BE2C (cell line): ENCODE data around the gene AEBP2.
"Not testable (repeated sequence)": the region's sequence is repeated elsewhere in the genome, so short reads cannot be mapped to it uniquely, and the experiment has no call there.

Source experiments
- DNase-seq: peaks from one replicate; pipeline ENCODE4 v3.0.0-alpha.2; 2020
- H3K27me3 ChIP-seq: fragments of 250-450 bp; sonication (Bioruptor Pico); 2 replicates; pipeline ENCODE4 v1.5.1; 2020; ENCODE audit warnings: mild to moderate bottlenecking
- H3K36me3 ChIP-seq: fragments of 250-450 bp; sonication (Bioruptor Pico); 2 replicates; pipeline ENCODE4 v1.5.1; 2020; ENCODE audit warnings: mild to moderate bottlenecking
- H3K4me1 ChIP-seq: fragments of 250-450 bp; sonication (Bioruptor Pico); 2 replicates; pipeline ENCODE4 v1.5.1; 2020
- H3K4me3 ChIP-seq: 2 replicates; pipeline ENCODE4 v1.5.1; 2011; ENCODE audit warnings: low read depth, low read length
- H3K9me3 ChIP-seq: fragments of 250-450 bp; sonication (Bioruptor Pico); 2 replicates; pipeline ENCODE4 v1.5.1; 2020
- CTCF ChIP-seq: IDR thresholded peaks from 2 replicates; pipeline ENCODE4 v1.5.1; 2012; ENCODE audit warnings: mild to moderate bottlenecking, low read depth, low read length

The AEBP2 gene

GRCh38 chr12:19421503-19422282 is 17.6 kb upstream of the AEBP2 start:
- Histone ChIP-seq H3K27me3 (no peaks in the 10 kb centered on the region), H3K36me3 (no peaks in the 10 kb centered on the region), H3K4me3 (no peak overlapping the region), H3K4me1 (no peaks in the 10 kb centered on the region), H3K9me3 (no peaks in the 10 kb centered on the region)
- DNase-seq: no peak
- no peak for TF ChIP-seq CTCF

DNA sequence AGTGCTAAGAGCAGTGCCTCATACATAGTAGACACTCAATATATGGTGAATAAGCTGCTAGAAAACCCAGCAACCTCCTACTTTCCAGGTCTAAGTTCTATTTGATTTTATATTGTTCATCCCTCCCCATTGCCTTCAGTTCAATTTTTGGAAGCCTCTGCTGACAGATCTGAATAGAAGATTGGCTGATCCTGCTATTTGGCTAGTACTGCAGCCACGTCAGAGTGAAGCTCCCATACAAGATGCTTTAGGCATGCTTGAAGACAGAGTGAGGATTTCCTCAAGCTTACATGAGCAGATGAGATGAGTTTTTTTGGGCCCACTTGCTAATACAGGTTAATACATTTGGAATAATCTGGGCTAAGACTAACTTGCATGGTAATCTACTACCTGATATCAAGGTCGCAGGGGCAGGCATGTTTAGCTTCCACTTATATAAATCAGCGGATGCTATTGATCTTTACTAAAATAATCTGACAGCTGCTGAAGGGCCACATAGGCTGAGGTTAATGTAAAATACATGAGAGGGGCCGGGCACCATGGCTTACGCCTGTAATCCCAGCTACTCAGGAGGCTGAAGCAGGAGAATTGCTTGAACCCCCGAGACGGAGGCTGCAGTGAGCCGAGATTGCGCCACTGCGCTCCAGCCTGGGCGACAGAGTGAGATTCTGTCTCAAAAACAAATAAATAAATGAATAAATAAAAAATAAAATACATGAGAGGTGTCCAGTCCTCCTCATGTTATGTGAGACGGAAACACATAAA is 15.9 kb upstream of the AEBP2 start:
- no peaks in the 10 kb centered on the region for H3K27me3 ChIP-seq
- no peaks in the 10 kb centered on the region for H3K36me3 ChIP-seq
- H3K4me1 ChIP-seq: no peaks in the 10 kb centered on the region
- no peaks in the 10 kb centered on the region for H3K9me3 ChIP-seq
- DNase-seq: no peak
- H3K4me3 ChIP-seq: no peak overlapping the region
- no peak for TF ChIP-seq CTCF

- DNase-seq: no peak
- Histone ChIP-seq H3K4me1 (no peaks in the 10 kb centered on the region), H3K27me3 (no peaks in the 10 kb centered on the region), H3K9me3 (no peaks in the 10 kb centered on the region), H3K4me3 (no peak overlapping the region), H3K36me3 (no peaks in the 10 kb centered on the region)
- no peak for TF ChIP-seq CTCF
These were observed 11.0 kb upstream of the AEBP2 start for GRCh38 chr12:19428246-19428645.

- H3K4me3 ChIP-seq, DNase-seq, H3K9me3 ChIP-seq: not testable (repeated sequence)
These were observed 9.8 kb upstream of the AEBP2 start for GRCh38 chr12:19429491-19429890.

GRCh38 chr12:19430988-19431387 is 8.3 kb upstream of the AEBP2 start:
- H3K9me3 ChIP-seq: no peaks in the 10 kb centered on the region
- no peak overlapping the region for H3K4me3 ChIP-seq
- H3K36me3 ChIP-seq: no peaks in the 10 kb centered on the region
- no peak for TF ChIP-seq CTCF
- no peak for DNase-seq
- H3K27me3 ChIP-seq: no peaks in the 10 kb centered on the region
- no peaks in the 10 kb centered on the region for H3K4me1 ChIP-seq

More at GRCh38 chr12:19429491-19429890, 9.8 kb upstream of the AEBP2 start:
- not testable (repeated sequence) for H3K27me3 ChIP-seq, H3K4me1 ChIP-seq, H3K36me3 ChIP-seq

DNA sequence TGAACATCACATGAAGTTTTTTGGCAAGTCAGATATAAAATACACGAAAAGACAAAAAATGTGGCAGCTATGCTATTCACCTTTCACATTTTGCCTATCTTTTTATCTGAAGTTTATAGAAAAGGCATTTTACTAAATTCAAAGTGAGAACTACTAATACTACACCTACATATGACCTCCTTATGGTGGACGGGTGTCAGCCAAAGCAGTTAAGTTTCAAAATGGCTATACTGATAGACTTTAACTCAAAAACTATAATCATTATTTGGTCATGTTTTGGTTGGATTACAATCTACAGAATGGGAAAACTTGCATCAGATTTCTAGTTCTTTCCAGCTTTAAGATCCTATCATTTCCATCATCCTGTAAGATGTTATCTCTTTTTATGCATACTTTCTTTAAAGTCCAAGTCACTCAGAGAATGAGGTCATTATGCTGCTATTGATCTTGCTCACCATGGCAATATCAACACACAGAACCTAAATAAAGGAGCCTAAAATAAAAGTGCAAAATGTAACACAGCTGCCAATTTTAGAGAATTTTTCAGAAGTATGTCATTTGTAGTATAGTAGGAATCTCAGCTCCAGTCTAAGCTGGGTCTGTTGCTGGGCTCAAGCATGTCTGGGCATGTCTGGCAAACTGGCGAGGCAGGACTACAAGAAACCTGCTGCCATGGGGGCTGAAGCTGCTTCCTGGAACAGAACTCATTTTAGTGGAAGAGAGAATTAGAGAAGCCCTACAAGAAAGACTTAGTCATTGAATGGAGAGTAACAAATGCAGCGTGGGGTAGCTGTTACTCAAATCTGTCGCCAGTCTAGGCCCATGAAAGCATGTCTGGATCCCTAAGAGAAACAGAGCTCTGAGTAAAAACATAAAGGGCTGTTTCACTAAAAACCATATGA is 7.6 kb upstream of the AEBP2 start:
- DNase-seq: no peak
- Histone ChIP-seq H3K36me3 (no peaks in the 10 kb centered on the region), H3K27me3 (no peaks in the 10 kb centered on the region), H3K9me3 (no peaks in the 10 kb centered on the region), H3K4me3 (no peak overlapping the region), H3K4me1 (no peaks in the 10 kb centered on the region)
- TF ChIP-seq CTCF: no peak
